ENCODE results near the gene DCDC2.

The DCDC2 gene

GRCh38 chr6:24284006-24284405, 73.9 kb downstream of the DCDC2 start:
- Histone ChIP-seq H3K9ac (ENCODE audit: low read depth, low read length) (no peak overlapping the region), H3K27ac (ENCODE audit: low read length) (no peak overlapping the region)
- no peak for TF ChIP-seq CTCF (IDR thresholded peaks at IDR 0.05; ENCODE audit: borderline replicate concordance, extremely low read depth, low read length, poor library complexity, severe bottlenecking)
- no peak for TF ChIP-seq EZH2 (IDR thresholded peaks at IDR 0.05; ENCODE audit: borderline replicate concordance, low read depth, low read length, severe bottlenecking)

GRCh38 chr6:24283043-24283985, 74.5 kb downstream of the DCDC2 start:
- peak overlapping the region; percentile 35; the same call in 1 of the 2 replicates for H2AFZ ChIP-seq (ENCODE audit: low read depth, low read length)
- no peaks in the 10 kb centered on the region for H3K27me3 ChIP-seq (ENCODE audit: insufficient read depth, low read length, poor library complexity)
- peak overlapping the region; percentile 55 for H3K4me2 ChIP-seq (ENCODE audit: insufficient read depth, low read length)
- TF ChIP-seq CTCF (IDR thresholded peaks at IDR 0.05; ENCODE audit: borderline replicate concordance, extremely low read depth, low read length, poor library complexity, severe bottlenecking) (peak; percentile 63), EZH2 (IDR thresholded peaks at IDR 0.05; ENCODE audit: borderline replicate concordance, low read depth, low read length, severe bottlenecking) (no peak)
- H3K4me1 ChIP-seq (ENCODE audit: insufficient read depth, low read length): peaks cover 13% of the 10 kb centered on the region
- no peaks in the 10 kb centered on the region for H3K36me3 ChIP-seq (ENCODE audit: insufficient read depth, low read length)
- no peak overlapping the region for H3K27ac ChIP-seq (ENCODE audit: low read length)
- peak; percentile 93 for ATAC-seq (ENCODE audit: insufficient read depth, low read depth)
- no peaks in the 10 kb centered on the region for H3K79me2 ChIP-seq (ENCODE audit: insufficient read depth, low read length)
- no peaks in the 10 kb centered on the region for H4K20me1 ChIP-seq (ENCODE audit: insufficient read depth, low read length)
- no peaks in the 10 kb centered on the region for H3K9me3 ChIP-seq (ENCODE audit: insufficient read depth, low read length, severe bottlenecking)
- H3K9ac ChIP-seq (ENCODE audit: low read depth, low read length): no peak overlapping the region
- peak; percentile 42 for DNase-seq
- H3K4me3 ChIP-seq (ENCODE audit: low read depth in 1 of 2, low read length in 2 of 2): no peak overlapping the region; a peak in 1 of 4 replicates

More at GRCh38 chr6:24284006-24284405, 73.9 kb downstream of the DCDC2 start:
- peaks cover 13% of the 10 kb centered on the region for H3K4me1 ChIP-seq (ENCODE audit: insufficient read depth, low read length)
- no peaks in the 10 kb centered on the region for H4K20me1 ChIP-seq (ENCODE audit: insufficient read depth, low read length)
- no peak for DNase-seq
- no peaks in the 10 kb centered on the region for H3K9me3 ChIP-seq (ENCODE audit: insufficient read depth, low read length, severe bottlenecking)
- no peak overlapping the region for H3K4me3 ChIP-seq (ENCODE audit: low read depth in 1 of 2, low read length in 2 of 2)
- peak overlapping the region; percentile 29; the same call in 1 of the 2 replicates for H2AFZ ChIP-seq (ENCODE audit: low read depth, low read length)
- no peaks in the 10 kb centered on the region for H3K79me2 ChIP-seq (ENCODE audit: insufficient read depth, low read length)
- H3K4me2 ChIP-seq (ENCODE audit: insufficient read depth, low read length): no peak overlapping the region
- no peak for ATAC-seq (ENCODE audit: insufficient read depth, low read depth)
- H3K27me3 ChIP-seq (ENCODE audit: insufficient read depth, low read length, poor library complexity): no peaks in the 10 kb centered on the region
- no peaks in the 10 kb centered on the region for H3K36me3 ChIP-seq (ENCODE audit: insufficient read depth, low read length)

- no peak for ATAC-seq (ENCODE audit: insufficient read depth, low read depth)
- no peak overlapping the region for H3K4me3 ChIP-seq (ENCODE audit: low read depth in 1 of 2, low read length in 2 of 2)
- TF ChIP-seq EZH2 (IDR thresholded peaks at IDR 0.05; ENCODE audit: borderline replicate concordance, low read depth, low read length, severe bottlenecking): no peak
- peak; percentile 70 for TF ChIP-seq CTCF (IDR thresholded peaks at IDR 0.05; ENCODE audit: borderline replicate concordance, extremely low read depth, low read length, poor library complexity, severe bottlenecking)
- no peaks in the 10 kb centered on the region for H3K4me1 ChIP-seq (ENCODE audit: insufficient read depth, low read length)
- H3K9ac ChIP-seq (ENCODE audit: low read depth, low read length): no peak overlapping the region
- peaks cover 23% of the 10 kb centered on the region for H3K27me3 ChIP-seq (ENCODE audit: insufficient read depth, low read length, poor library complexity)
- no peak overlapping the region for H3K4me2 ChIP-seq (ENCODE audit: insufficient read depth, low read length)
- H3K9me3 ChIP-seq (ENCODE audit: insufficient read depth, low read length, severe bottlenecking): no peaks in the 10 kb centered on the region
- no peak overlapping the region for H3K27ac ChIP-seq (ENCODE audit: low read length)
- no peaks in the 10 kb centered on the region for H3K79me2 ChIP-seq (ENCODE audit: insufficient read depth, low read length)
- H4K20me1 ChIP-seq (ENCODE audit: insufficient read depth, low read length): no peaks in the 10 kb centered on the region
- no peak for DNase-seq
- no peaks in the 10 kb centered on the region for H3K36me3 ChIP-seq (ENCODE audit: insufficient read depth, low read length)
- no peak overlapping the region for H2AFZ ChIP-seq (ENCODE audit: low read depth, low read length)
Measured at GRCh38 chr6:24274441-24275083, 83.3 kb downstream of the DCDC2 start.
